ENCODE results near the gene PCGF1.
"Not testable (repeated sequence)": the region's sequence is repeated elsewhere in the genome, so short reads cannot be mapped to it uniquely, and the experiment has no call there.

PCGF1 gene

GRCh38 chr2:74499267-74499939, 8.1 kb downstream of the PCGF1 start, which contains the start of gene LBX2:
TSS of gene LBX2 (minus strand) at chr2:74499603. CDS start at chr2:74499537, 66 bp downstream.
- DNase-seq (ENCODE audit: low read depth in 3 of 3), result peak in 1 of 3 experiments; percentile 29

- DNase-seq (ENCODE audit: low read depth in 3 of 3), result no peak
Measured at GRCh38 chr2:74498500-74499266, 8.8 kb downstream of the PCGF1 start.

GRCh38 chr2:74497777-74498499, 9.6 kb downstream of the PCGF1 start:
- DNase-seq (ENCODE audit: low read depth in 3 of 3), result no peak

GRCh38 chr2:74496997-74497776, 10.3 kb downstream of the PCGF1 start:
- no peak for DNase-seq (ENCODE audit: low read depth in 3 of 3)

- DNase-seq (ENCODE audit: low read depth in 3 of 3), result no peak
Measured at GRCh38 chr2:74495440-74495839, 12.1 kb downstream of the PCGF1 start.

- DNase-seq (ENCODE audit: low read depth in 3 of 3), result no peak
Measured at GRCh38 chr2:74493546-74493945, 13.9 kb downstream of the PCGF1 start.

GRCh38 chr2:74491648-74492544, 15.6 kb downstream of the PCGF1 start:
- DNase-seq (ENCODE audit: low read depth in 3 of 3), result no peak

GRCh38 chr2:74489906-74490305, 17.6 kb downstream of the PCGF1 start:
- no peak for DNase-seq (ENCODE audit: low read depth in 3 of 3)

- no peak for DNase-seq (ENCODE audit: low read depth in 3 of 3)
Measured at GRCh38 chr2:74488643-74489481, 18.6 kb downstream of the PCGF1 start.

GRCh38 chr2:74486141-74486540, 21.4 kb downstream of the PCGF1 start:
- no peak for DNase-seq (ENCODE audit: low read depth in 3 of 3)

GRCh38 chr2:74483675-74484164, 23.8 kb downstream of the PCGF1 start:
- not testable (repeated sequence) for DNase-seq (ENCODE audit: low read depth in 3 of 3)

- peak; percentile 84 to 89 (median 86) for DNase-seq (ENCODE audit: low read depth in 3 of 3)
Measured at GRCh38 chr2:74482801-74483674, 24.5 kb downstream of the PCGF1 start, which contains the start of the genes CCDC142 and TTC31. TSS of gene CCDC142 (minus strand) at chr2:74482998. CDS start at chr2:74482837, 161 bp downstream. TSS of gene TTC31 (plus strand) at chr2:74483081. CDS start at chr2:74483096, 15 bp downstream.

GRCh38 chr2:74481961-74482800, 25.3 kb downstream of the PCGF1 start:
- DNase-seq (ENCODE audit: low read depth in 3 of 3), result peak in 1 of 3 experiments; percentile 50

- no peak for DNase-seq (ENCODE audit: low read depth in 3 of 3)
Measured at GRCh38 chr2:74481431-74481830, 26.1 kb downstream of the PCGF1 start.

GRCh38 chr2:74474899-74475298, 32.6 kb downstream of the PCGF1 start:
- DNase-seq (ENCODE audit: low read depth in 3 of 3), result no peak

- DNase-seq (ENCODE audit: low read depth in 3 of 3), result no peak
Measured at GRCh38 chr2:74474481-74474880, 33.0 kb downstream of the PCGF1 start.

GRCh38 chr2:74472945-74473258, 34.6 kb downstream of the PCGF1 start:
- DNase-seq (ENCODE audit: low read depth in 3 of 3), result no peak
